ENCODE data around the gene ST6GALNAC1. TPM values are rescaled to one million over a fixed set of nuclear protein-coding genes. Genes with fewer than 3 reads are reported as not detected.

Gene ST6GALNAC1
- total and polyA plus RNA-seq, 2 donors (not counting 3 experiments of a cell fraction or from before 2014, with no cell fraction given), result 0.19 to 0.55 TPM

DNA sequence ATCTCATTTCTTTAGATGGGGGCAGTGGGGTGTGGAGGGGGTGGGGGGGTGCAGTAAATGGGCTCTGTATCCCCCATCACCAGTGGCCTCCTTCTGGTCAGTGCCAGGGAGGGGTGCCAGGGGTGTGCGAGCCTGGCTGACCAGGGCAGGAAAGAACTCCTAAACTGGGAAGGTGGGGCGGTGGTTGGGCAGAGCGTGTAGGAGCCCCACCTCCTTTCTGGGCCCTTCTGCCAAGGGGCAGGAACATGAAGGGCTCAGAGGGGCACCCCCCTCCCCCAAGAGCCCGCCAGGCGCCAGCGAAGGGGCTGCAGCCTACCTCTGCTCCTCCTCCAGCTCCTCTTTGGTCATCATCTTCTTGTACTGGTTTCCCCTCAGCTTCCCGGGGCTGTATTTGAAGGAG is 41.2 kb upstream of the ST6GALNAC1 start:
- Histone ChIP-seq H3K9ac (replicated peaks; ENCODE audit: extremely low read depth, insufficient read depth, low read length) (no peak overlapping the region), H3K4me3 (replicated peaks in 1 of 3; ENCODE audit: insufficient read depth in 1 of 3, low read depth in 1 of 3, low read length in 3 of 3) (no peak overlapping the region), H3K27me3 (ENCODE audit: control insufficient read depth in 2 of 2, insufficient read depth in 2 of 2, low read length in 2 of 2) (no peaks in the 10 kb centered on the region), H3K4me2 (ENCODE audit: insufficient read depth, low read length) (no peak overlapping the region), H3K36me3 (ENCODE audit: control insufficient read depth in 2 of 2, extremely low read depth in 1 of 2, insufficient read depth in 2 of 2, low read length in 2 of 2) (peaks cover 0 to 7% of the 10 kb centered on the region in 2 experiments), H2AFZ (ENCODE audit: low read depth, low read length) (no peak overlapping the region), H3K27ac (ENCODE audit: insufficient read depth, low read depth, low read length) (no peak overlapping the region), H3K9me3 (replicated peaks; ENCODE audit: control insufficient read depth, insufficient read depth, low read length) (no peaks in the 10 kb centered on the region), H3K4me1 (ENCODE audit: control insufficient read depth, extremely low read depth, insufficient read depth, low read length) (peaks cover 14% of the 10 kb centered on the region), H3K79me2 (ENCODE audit: control insufficient read depth, insufficient read depth, low read length) (no peaks in the 10 kb centered on the region), H3K9me1 (replicated peaks; ENCODE audit: control insufficient read depth, extremely low read depth, insufficient read depth, low read length) (no peaks in the 10 kb centered on the region), H4K20me1 (replicated peaks; ENCODE audit: control insufficient read depth, extremely low read depth, insufficient read depth, low read length) (no peaks in the 10 kb centered on the region)
- ChIA-PET CTCF (interaction anchor here (0.9 to 1.4 kb wide), 2 partner anchors 13 to 26 kb away, joined by 3 read pairs; no protein-coding TSS in a partner anchor), POLR2A (no interaction called here)
- dilution Hi-C loops (cut with MboI; ENCODE audit: extremely low pct_ligation_motif_present, low sequenced_read_pairs), result no loop called here
- no peak for TF ChIP-seq MYC (IDR thresholded peaks at IDR 0.05; ENCODE audit: low read depth, low read length)
- TF ChIP-seq EZH2 (IDR thresholded peaks at IDR 0.05; ENCODE audit: borderline replicate concordance, low read depth, low read length, severe bottlenecking), result no peak
- no peak for TF ChIP-seq POLR2AphosphoS5 (IDR thresholded peaks at IDR 0.05; ENCODE audit: insufficient read depth, low read depth, low read length)
- no peak for TF ChIP-seq JUN (IDR thresholded peaks at IDR 0.05; ENCODE audit: borderline replicate concordance, insufficient read depth, insufficient read length, low read depth)
- TF ChIP-seq FOS (IDR thresholded peaks at IDR 0.05; ENCODE audit: borderline replicate concordance, insufficient read depth, low read length), result no peak
- TF ChIP-seq, protein P1, sequence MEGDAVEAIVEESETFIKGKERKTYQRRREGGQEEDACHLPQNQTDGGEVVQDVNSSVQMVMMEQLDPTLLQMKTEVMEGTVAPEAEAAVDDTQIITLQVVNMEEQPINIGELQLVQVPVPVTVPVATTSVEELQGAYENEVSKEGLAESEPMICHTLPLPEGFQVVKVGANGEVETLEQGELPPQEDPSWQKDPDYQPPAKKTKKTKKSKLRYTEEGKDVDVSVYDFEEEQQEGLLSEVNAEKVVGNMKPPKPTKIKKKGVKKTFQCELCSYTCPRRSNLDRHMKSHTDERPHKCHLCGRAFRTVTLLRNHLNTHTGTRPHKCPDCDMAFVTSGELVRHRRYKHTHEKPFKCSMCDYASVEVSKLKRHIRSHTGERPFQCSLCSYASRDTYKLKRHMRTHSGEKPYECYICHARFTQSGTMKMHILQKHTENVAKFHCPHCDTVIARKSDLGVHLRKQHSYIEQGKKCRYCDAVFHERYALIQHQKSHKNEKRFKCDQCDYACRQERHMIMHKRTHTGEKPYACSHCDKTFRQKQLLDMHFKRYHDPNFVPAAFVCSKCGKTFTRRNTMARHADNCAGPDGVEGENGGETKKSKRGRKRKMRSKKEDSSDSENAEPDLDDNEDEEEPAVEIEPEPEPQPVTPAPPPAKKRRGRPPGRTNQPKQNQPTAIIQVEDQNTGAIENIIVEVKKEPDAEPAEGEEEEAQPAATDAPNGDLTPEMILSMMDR (IDR thresholded peaks at IDR 0.05; ENCODE audit: extremely low read depth in 1 of 2, insufficient read depth in 1 of 2, low read depth in 1 of 2, low read length in 2 of 2), result no peak
- TF ChIP-seq, protein P2, sequence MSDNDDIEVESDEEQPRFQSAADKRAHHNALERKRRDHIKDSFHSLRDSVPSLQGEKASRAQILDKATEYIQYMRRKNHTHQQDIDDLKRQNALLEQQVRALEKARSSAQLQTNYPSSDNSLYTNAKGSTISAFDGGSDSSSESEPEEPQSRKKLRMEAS (IDR thresholded peaks at IDR 0.05; ENCODE audit: insufficient read depth, insufficient read length), result no peak
- no peak for TF ChIP-seq POLR2A (IDR thresholded peaks at IDR 0.05; ENCODE audit: low read depth, low read length)
- no peak for TF ChIP-seq GATA2 (IDR thresholded peaks at IDR 0.05; ENCODE audit: insufficient read depth, insufficient read length, low read depth, low read length)
- DNase-seq (ENCODE audit: low read depth, low spot score) (no peak), FAIRE-seq (no peak)
- BruUV-seq (replicated peaks), result no TSS peak
- intact Hi-C loops (cut with micrococcal nuclease), result no loop called here

Data from endothelial cell of umbilical vein (primary cell).